SH-SY5Y (cell line): Measurements from ENCODE around the gene TCF12.

Experiments used
- GATA2 ChIP-seq: IDR thresholded peaks from 2 replicates; pipeline ENCODE4 v1.6.1; 2011; ENCODE audit warnings: mild to moderate bottlenecking, low read depth, low read length
- GATA3 ChIP-seq: IDR thresholded peaks from 2 replicates; pipeline ENCODE4 v1.6.1; 2011; ENCODE audit warnings: low read depth, mild to moderate bottlenecking, low read length, moderate library complexity

- TF ChIP-seq GATA2 (no peak), GATA3 (no peak)
These were observed 392.4 kb downstream of the TCF12 start for GRCh38 chr15:57310876-57311275.
